K562 (cell line): ENCODE measurements around the gene VPREB3. TPM values are rescaled to one million over a fixed set of nuclear protein-coding genes. Genes with fewer than 3 reads are reported as not detected.

Experiments
- ATAC-seq: fragments of 200-7000 bp; cut with Tn5 transposase; 3 replicates; pipeline ENCODE4 v1.9.1; 2020; ENCODE audit warnings: moderate library complexity
- BruUV-seq: library from RNA; stranded (reverse); fragments of 400-500 nt; replicated peaks from 2 replicates; lab custom pipeline; 2021; lab: Mats Ljungman, UMichigan
- CTCF ChIA-PET: fragments of 300-600 bp; formaldehyde crosslinking; extraction: SDS; loops from one replicate; lab custom pipeline; 2021; ENCODE audit warnings: low intra/inter-chr PET ratio; lab: Yijun Ruan, JAX
- POLR2A ChIA-PET: fragments of 300-600, 350-650 bp; sonication (Branson Sonifier 250); formaldehyde crosslinking; extraction: SDS; loops from one replicate; lab custom pipeline; 2021; ENCODE audit warnings: antibody characterized with exemption, inconsistent platforms; lab: Yijun Ruan, JAX
- DNase-seq, 4 experiments: peaks; one replicate each; pipeline versions ENCODE4 v3.0.0 to v3.0.0-alpha.2; 2011 to 2018; ENCODE audit warnings: low spot score in 3 of 4, mixed read lengths in 3 of 4; ENCODE audit errors: extremely low read depth in 1 of 4
- FAIRE-seq: peaks from 2 replicates; lab custom pipeline; 2011; peaks lifted over from hg19 to GRCh38; lab: Jason Lieb, UNC
- H2AFZ ChIP-seq: 2 replicates; pipeline ENCODE4 v1.6.0; 2011; ENCODE audit warnings: low read depth, low read length, control low read depth, inconsistent platforms
- H3K27ac ChIP-seq: fragments of 200-600 bp; 3 replicates; pipeline ENCODE4 v1.8.0; 2011; ENCODE audit warnings: low read depth, mild to moderate bottlenecking, control low read depth, inconsistent platforms, low read length, moderate library complexity, mixed read lengths; ENCODE audit errors: extremely low read depth
- H3K27me3 ChIP-seq, 2 experiments: fragments of 300-600 bp in 1 of 2; 2 replicates in 1 of 2; 3 replicates in 1 of 2; pipeline versions ENCODE4 v1.6.0 to v1.8.0; 2011; ENCODE audit warnings: inconsistent platforms in 2 of 2, low read length in 2 of 2, mild to moderate bottlenecking in 1 of 2, mixed read lengths in 1 of 2, moderate library complexity in 1 of 2; ENCODE audit not compliant: control insufficient read depth in 2 of 2, insufficient read depth in 2 of 2
- H3K36me3 ChIP-seq: fragments of 300-600 bp; 3 replicates; pipeline ENCODE4 v1.8.0; 2011; ENCODE audit warnings: mild to moderate bottlenecking, low read length, inconsistent platforms; ENCODE audit not compliant: control insufficient read depth, insufficient read depth
- H3K4me1 ChIP-seq, 2 experiments: fragments of 200-600 bp in 1 of 2; replicated peaks in 1 of 2; 2 replicates in 1 of 2; 3 replicates in 1 of 2; pipeline versions ENCODE4 v1.5.1 to v1.8.0; 2011; ENCODE audit warnings: inconsistent platforms in 2 of 2, low read length in 2 of 2, mild to moderate bottlenecking in 1 of 2, mixed read lengths in 1 of 2, moderate library complexity in 1 of 2; ENCODE audit not compliant: control insufficient read depth in 2 of 2, insufficient read depth in 2 of 2
- H3K4me2 ChIP-seq: 2 replicates; pipeline ENCODE4 v1.6.1; 2011; ENCODE audit warnings: low read length, control low read depth, inconsistent platforms, mixed read lengths; ENCODE audit not compliant: insufficient read depth
- H3K4me3 ChIP-seq: fragments of 200-600 bp; sonication (generic), shearing (Covaris generic); 2 replicates; pipeline ENCODE4 v1.5.1; 2016; ENCODE audit warnings: control low read depth, inconsistent platforms
- H3K79me2 ChIP-seq: fragments of 200-600 bp; 3 replicates; pipeline ENCODE4 v1.8.0; 2011; ENCODE audit warnings: low read length, inconsistent platforms; ENCODE audit not compliant: control insufficient read depth, insufficient read depth
- H3K9ac ChIP-seq, 2 experiments: 2 replicates each; pipeline versions ENCODE4 v1.6.0 to v1.6.1; 2011; ENCODE audit warnings: low read depth in 2 of 2, low read length in 2 of 2, control low read depth in 1 of 2, inconsistent platforms in 1 of 2, mild to moderate bottlenecking in 1 of 2, mixed read lengths in 1 of 2; ENCODE audit not compliant: insufficient read depth in 1 of 2
- H3K9me1 ChIP-seq: one replicate; pipeline ENCODE4 v1.6.0; 2011; ENCODE audit warnings: inconsistent platforms, mild to moderate bottlenecking, low read length, moderate library complexity; ENCODE audit not compliant: control insufficient read depth, insufficient read depth
- H3K9me3 ChIP-seq: replicated peaks from 2 replicates; pipeline ENCODE4 v1.5.1; 2011; ENCODE audit warnings: low read depth, low read length, inconsistent platforms; ENCODE audit not compliant: control insufficient read depth, insufficient read depth
- H4K20me1 ChIP-seq: replicated peaks from 2 replicates; pipeline ENCODE4 v1.6.1; 2011; ENCODE audit warnings: low read length, inconsistent platforms, mixed read lengths; ENCODE audit not compliant: control insufficient read depth, insufficient read depth
- ADNP ChIP-seq: fragments of 200-800 bp; sonication (Bioruptor generic); IDR thresholded peaks from 2 replicates; pipeline ENCODE4 v1.6.1; 2016; ENCODE audit warnings: missing genetic modification characterization, missing compliant biosample characterization
- BCOR ChIP-seq: fragments of 450-650 bp; IDR thresholded peaks from 2 replicates; pipeline ENCODE4 v1.6.1; 2016
- CAMTA2 ChIP-seq: fragments of 250-450 bp; sonication (Bioruptor Pico); conservative IDR thresholded peaks from 2 replicates; pipeline ENCODE4 v1.5.1; 2022
- HMG20A ChIP-seq: fragments of 450-650 bp; formaldehyde crosslinking; conservative IDR thresholded peaks from 2 replicates; pipeline ENCODE4 v1.4.0; 2020; ENCODE audit warnings: mild to moderate bottlenecking, mixed read lengths
- HNRNPUL1 ChIP-seq: fragments of 200-400 bp; formaldehyde crosslinking; IDR thresholded peaks from 2 replicates; pipeline ENCODE4 v1.6.1; 2017; ENCODE audit warnings: low read length
- KDM1A ChIP-seq, 2 experiments: fragments of 450-650 bp; IDR thresholded peaks; 2 replicates each; pipeline ENCODE4 v1.6.1; 2016; ENCODE audit warnings: mild to moderate bottlenecking in 2 of 2
- MAX ChIP-seq: sonication (generic); formaldehyde crosslinking; IDR thresholded peaks from 2 replicates; pipeline ENCODE4 v1.9.0; 2022; ENCODE audit warnings: mild to moderate bottlenecking, missing genetic modification reagents
- MLLT1 ChIP-seq, 2 experiments: fragments of 450-650 bp; IDR thresholded peaks; 2 replicates each; pipeline ENCODE4 v1.6.1; 2016
- NFIC ChIP-seq: fragments of 450-650 bp; IDR thresholded peaks from 2 replicates; pipeline ENCODE4 v1.6.1; 2017; ENCODE audit warnings: mild to moderate bottlenecking, inconsistent platforms
- SMARCB1 ChIP-seq: IDR thresholded peaks from 2 replicates; pipeline ENCODE4 v1.6.1; 2011; ENCODE audit warnings: improper control_type of control experiment, low read depth; ENCODE audit not compliant: insufficient read length
- WGBS: fragments of 100-300 bp; shearing (Covaris generic); methylation state at CpG from one replicate; pipeline ENCODE4 v1.1.6; 2016; ENCODE audit warnings: low coverage, mixed read lengths; ENCODE audit not compliant: insufficient coverage; ENCODE audit errors: missing lambda C conversion rate; 5-methylcytosine and 5-hydroxymethylcytosine counted together
- in situ Hi-C: fragments of 300-500 bp; cut with MboI; formaldehyde crosslinking; loops from 4 replicates; pipeline ENCODE4 v1.15.0; 2018; ENCODE audit warnings: inconsistent platforms, mixed read lengths
- intact Hi-C: fragments of 100-400 bp; cut with micrococcal nuclease; formaldehyde crosslinking; loops from 2 replicates; pipeline ENCODE4 v1.14.2; 2022
- polyA plus RNA-seq, 8 experiments: library from polyadenylated mRNA; depleted of rRNA in 4 of 8; stranded (reverse) in 5 of 8; unstranded in 3 of 8; fragments of >200 nt; fragmentation: Nextera tagmentation in 2 of 8; fragmentation: Illumina TruSeq in 1 of 8; extraction: Ambion mirVana in 2 of 8; extraction: Trizol in 1 of 8; gene quantifications; 2 replicates each; pipeline versions ENCODE4 v1.2.1 to v1.2.3, GENCODE V29; 2011 to 2014; ENCODE audit warnings: inconsistent platforms in 1 of 8, missing spikeins in 1 of 8
- total RNA-seq, 7 experiments: library from RNA; depleted of rRNA in 6 of 7; stranded (reverse); fragments of >200 nt in 6 of 7; fragmentation: Illumina TruSeq in 2 of 7; extraction: Trizol in 2 of 7; gene quantifications; 2 replicates each; pipeline versions ENCODE4 v1.2.1 to v1.2.3, GENCODE V29; 2011 to 2021; ENCODE audit warnings: low replicate concordance in 1 of 7

VPREB3 gene
- total and polyA plus RNA-seq, 9 of the 15 experiments (the other 6 are each of a cell fraction or from before 2014, with no cell fraction given) = 0.14 to 0.71 (median 0.20) TPM; not detected in 6

GRCh38 chr22:23777776-23778576 is 23.8 kb upstream of the VPREB3 start (continued):
- no peak for TF ChIP-seq NFIC
- no peak for TF ChIP-seq HNRNPUL1
- TF ChIP-seq HMG20A (CRISPR knock-in tag) = no peak
- no peak for TF ChIP-seq MAX (CRISPR knock-in tag)
- no peak for TF ChIP-seq MLLT1 (IDR thresholded peaks at IDR 0.05)
- no peak for TF ChIP-seq CAMTA2 (CRISPR knock-in tag)

DNA sequence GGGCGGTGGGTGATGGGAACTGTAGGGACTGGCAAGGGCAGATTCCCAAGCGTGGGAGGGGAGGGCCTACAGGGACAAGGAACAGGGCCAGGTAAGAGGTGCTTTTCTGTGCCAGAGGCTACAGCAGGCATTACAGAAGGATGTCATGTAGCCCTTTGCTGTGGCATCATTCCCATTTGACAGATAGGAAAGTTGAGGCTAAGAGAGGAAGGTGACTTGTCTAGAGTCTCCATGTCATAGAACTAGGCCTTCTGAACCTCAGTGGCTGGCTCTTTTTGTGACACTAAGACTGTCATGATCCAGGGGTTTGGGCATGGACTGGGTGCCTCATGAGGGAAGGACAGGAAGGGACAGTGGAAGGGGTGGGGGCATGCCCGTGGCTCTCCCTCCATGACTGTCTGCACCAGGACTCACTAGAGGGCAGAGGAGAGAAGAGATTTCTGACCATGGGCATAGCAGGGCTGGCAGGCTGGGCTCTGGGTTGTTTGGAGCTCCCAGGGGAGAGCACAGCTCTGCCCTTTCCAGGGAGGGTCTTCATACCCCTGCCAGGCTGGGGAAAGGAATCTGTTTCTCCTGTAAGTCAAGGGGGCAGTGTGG is 21.7 kb upstream of the VPREB3 start:
- CTCF ChIA-PET = no interaction called here
- H3K79me2 ChIP-seq = no peaks in the 10 kb centered on the region
- no peaks in the 10 kb centered on the region for H3K9me3 ChIP-seq
- DNase-seq (no peak), ATAC-seq (no peak), FAIRE-seq (no peak)
- H3K4me3 ChIP-seq = no peak overlapping the region
- peaks cover 3 to 23% of the 10 kb centered on the region in 2 experiments; a peak in 3 of 5 replicates for H3K4me1 ChIP-seq
- in situ Hi-C loops = no loop called here
- H3K27me3 ChIP-seq = no peaks in the 10 kb centered on the region
- no peaks in the 10 kb centered on the region for H4K20me1 ChIP-seq
- no peak overlapping the region for H3K27ac ChIP-seq
- no peak overlapping the region for H3K9ac ChIP-seq
- TF ChIP-seq KDM1A (IDR thresholded peaks at IDR 0.05) = peak in 1 of 2 experiments; percentile 38; a peak in 1 of 4 replicates
- no peak for TF ChIP-seq SMARCB1
- peak; percentile 69 for TF ChIP-seq BCOR
- 0 out of 2 replicates have a peak, but pooled peaks have one; percentile 16 for TF ChIP-seq ADNP (tag)
- intact Hi-C loops = no loop called here
- POLR2A ChIA-PET = interaction anchor here (0.6 to 2.3 kb wide), 5 partner anchors 9 to 1974 kb away, joined by 3 to 6 read pairs (median 4); partner anchors contain the start of gene SMARCB1
- H3K9me1 ChIP-seq = no peaks in the 10 kb centered on the region
- H3K36me3 ChIP-seq = no peaks in the 10 kb centered on the region
- H3K4me2 ChIP-seq = no peak overlapping the region
- H2AFZ ChIP-seq = no peak overlapping the region
- no TSS peak for BruUV-seq
- 7% methylated on average over 2 of the region's 3 CpGs for WGBS
